ENCODE measurements around the gene GPR160. TPM values are rescaled to one million over a fixed set of nuclear protein-coding genes. Genes with fewer than 3 reads are reported as not detected.
A peak's percentile ranks its signal among the peaks of the same experiment; 100 is the strongest.

GPR160 gene
- total RNA-seq, 2 experiments from 2014 or later = 90.5 to 117 TPM

- peak overlapping the region; percentile 92 for H3K4me2 ChIP-seq (ENCODE audit: low read length)
- DNase-seq (ENCODE audit: low spot score) = peak; percentile 67
- peak overlapping the region; percentile 64 for H3K27ac ChIP-seq (ENCODE audit: low read depth, low read length, poor library complexity, severe bottlenecking)
- H3K4me1 ChIP-seq (ENCODE audit: insufficient read depth, low read length, poor library complexity, severe bottlenecking) = peaks cover 39% of the 10 kb centered on the region
- TF ChIP-seq EZH2phosphoT487 (IDR thresholded peaks at IDR 0.05; ENCODE audit: borderline replicate concordance, low read depth, low read length) = no peak
- peak; percentile 69 for TF ChIP-seq CTCF (conservative IDR thresholded peaks at IDR 0.05; ENCODE audit: low read length)
- ChIA-PET CTCF (ENCODE audit: unreplicated experiment) (interaction anchor here (0.8 kb wide), 1 partner anchor 71 kb away, joined by 3 read pairs; no protein-coding TSS in a partner anchor), POLR2A (interaction anchor here (0.6 to 3.0 kb wide), 11 partner anchors 9 to 136 kb away, joined by 3 to 33 read pairs (median 3); no protein-coding TSS in a partner anchor)
- H3K36me3 ChIP-seq (ENCODE audit: insufficient read depth, low read length) = peaks cover 27% of the 10 kb centered on the region
- H3K9me3 ChIP-seq (ENCODE audit: low read length) = peaks cover 4% of the 10 kb centered on the region; the same call in 1 of the 2 replicates
- H3K9me2 ChIP-seq (ENCODE audit: insufficient read depth, low read length) = no peaks in the 10 kb centered on the region
- no TSS peak for BruUV-seq (replicated peaks)
- peak overlapping the region; percentile 76 for H2AFZ ChIP-seq (ENCODE audit: low read length)
- H4K20me1 ChIP-seq (ENCODE audit: insufficient read depth, low read length) = no peaks in the 10 kb centered on the region
- peaks cover 45% of the 10 kb centered on the region; the same call in 1 of the 2 replicates for H3K79me2 ChIP-seq (ENCODE audit: insufficient read depth, low read depth, low read length)
- intact Hi-C loops (cut with micrococcal nuclease; ENCODE audit: unreplicated experiment) = loop anchor here (5.0 kb wide), 2 partner anchors 89 to 134 kb away; no protein-coding TSS in a partner anchor
- peak overlapping the region; percentile 94 for H3K4me3 ChIP-seq (ENCODE audit: low read depth, low read length, poor library complexity, severe bottlenecking)
Measured at GRCh38 chr3:170038434-170039110, 777 bp downstream of the GPR160 start.

GRCh38 chr3:170040418-170040817 is 2.6 kb downstream of the GPR160 start:
- intact Hi-C loops (cut with micrococcal nuclease; ENCODE audit: unreplicated experiment) = no loop called here
- Histone ChIP-seq H4K20me1 (ENCODE audit: insufficient read depth, low read length) (no peaks in the 10 kb centered on the region), H3K79me2 (ENCODE audit: insufficient read depth, low read depth, low read length) (peaks cover 52% of the 10 kb centered on the region), H3K4me2 (ENCODE audit: low read length) (peak overlapping the region; percentile 92), H2AFZ (ENCODE audit: low read length) (no peak overlapping the region), H3K9me3 (ENCODE audit: low read length) (no peaks in the 10 kb centered on the region), H3K27ac (ENCODE audit: low read depth, low read length, poor library complexity, severe bottlenecking) (peak overlapping the region; percentile 37), H3K4me1 (ENCODE audit: insufficient read depth, low read length, poor library complexity, severe bottlenecking) (peaks cover 54% of the 10 kb centered on the region), H3K9me2 (ENCODE audit: insufficient read depth, low read length) (no peaks in the 10 kb centered on the region), H3K36me3 (ENCODE audit: insufficient read depth, low read length) (peaks cover 31% of the 10 kb centered on the region), H3K4me3 (ENCODE audit: low read depth, low read length, poor library complexity, severe bottlenecking) (peak overlapping the region; percentile 25)
- POLR2A ChIA-PET = interaction anchor here (0.7 to 3.0 kb wide), 10 partner anchors 13 to 333 kb away, joined by 3 to 33 read pairs (median 4); partner anchors contain the start of gene MYNN
- no peak for DNase-seq (ENCODE audit: low spot score)
- TF ChIP-seq CTCF (conservative IDR thresholded peaks at IDR 0.05; ENCODE audit: low read length) (no peak), EZH2phosphoT487 (IDR thresholded peaks at IDR 0.05; ENCODE audit: borderline replicate concordance, low read depth, low read length) (no peak)
- TSS peak; percentile 51 for BruUV-seq (replicated peaks)
- CTCF ChIA-PET (ENCODE audit: unreplicated experiment) = interaction anchor here (1.1 kb wide), 1 partner anchor 14 kb away, joined by 3 read pairs; no protein-coding TSS in a partner anchor
